ENCODE measurements around the gene MAST1. TPM values are rescaled to one million over a fixed set of nuclear protein-coding genes. Genes with fewer than 3 reads are reported as not detected.

Gene MAST1
- total RNA-seq, 1 experiment from 2014 or later = 0.91 TPM

- H3K4me1 Mint-ChIP-seq (ENCODE audit: low read depth, unreplicated experiment) = no peaks in the 10 kb centered on the region
- Histone ChIP-seq H3K4me1 (no peaks in the 10 kb centered on the region), H3K9me3 (peaks cover 22% of the 10 kb centered on the region), H3K4me3 (ENCODE audit: low read depth, low read length) (peak overlapping the region; percentile 43), H3K27me3 (replicated peaks; ENCODE audit: control insufficient read depth, insufficient read depth, low read length) (no peaks in the 10 kb centered on the region), H3K36me3 (ENCODE audit: control insufficient read depth, insufficient read depth, low read length) (no peaks in the 10 kb centered on the region)
- CTCF ChIA-PET = interaction anchor here (0.6 to 1.6 kb wide), 10 partner anchors 8 to 177 kb away, joined by 3 to 12 read pairs (median 4); no protein-coding TSS in a partner anchor
- H3K36me3 Mint-ChIP-seq (ENCODE audit: insufficient read depth, unreplicated experiment) = peaks cover 12% of the 10 kb centered on the region
- BruUV-seq (replicated peaks) = no TSS peak
- no peak for TF ChIP-seq CTCF (IDR thresholded peaks at IDR 0.05; ENCODE audit: insufficient read depth in 1 of 2, low read depth in 1 of 2, low read length in 1 of 2, severe bottlenecking in 1 of 2, unreplicated experiment in 1 of 2)
- H3K9me3 Mint-ChIP-seq (ENCODE audit: unreplicated experiment) = no peaks in the 10 kb centered on the region
- peaks cover 5% of the 10 kb centered on the region for H3K27me3 Mint-ChIP-seq (ENCODE audit: insufficient read depth, unreplicated experiment)
- POLR2A ChIA-PET = interaction anchor here (0.6 to 1.0 kb wide), 2 partner anchors 12 to 62 kb away, joined by 3 to 5 read pairs; no protein-coding TSS in a partner anchor
- no peak for DNase-seq
- H3K27ac Mint-ChIP-seq (ENCODE audit: unreplicated experiment) = no peak overlapping the region
- peak overlapping the region; percentile 80 for H3K4me3 Mint-ChIP-seq (ENCODE audit: unreplicated experiment)
- intact Hi-C loops (cut with micrococcal nuclease; ENCODE audit: unreplicated experiment) = no loop called here
Measured at GRCh38 chr19:12884627-12884925, 46.3 kb downstream of the MAST1 start.

GRCh38 chr19:12884926-12885748 is 46.8 kb downstream of the MAST1 start:
- no peaks in the 10 kb centered on the region for H3K4me1 ChIP-seq
- Mint-ChIP-seq H3K36me3 (ENCODE audit: insufficient read depth, unreplicated experiment) (peaks cover 12% of the 10 kb centered on the region), H3K27me3 (ENCODE audit: insufficient read depth, unreplicated experiment) (peaks cover 5% of the 10 kb centered on the region), H3K4me1 (ENCODE audit: low read depth, unreplicated experiment) (no peaks in the 10 kb centered on the region), H3K27ac (ENCODE audit: unreplicated experiment) (no peak overlapping the region), H3K9me3 (ENCODE audit: unreplicated experiment) (no peaks in the 10 kb centered on the region), H3K4me3 (ENCODE audit: unreplicated experiment) (peak overlapping the region; percentile 80)
- peak; percentile 87 to 88 for DNase-seq
- H3K4me3 ChIP-seq (ENCODE audit: low read depth, low read length) = peak overlapping the region; percentile 43
- CTCF ChIA-PET = interaction anchor here (0.5 to 1.6 kb wide), 12 partner anchors 9 to 176 kb away, joined by 3 to 12 read pairs (median 4); no protein-coding TSS in a partner anchor
- no TSS peak for BruUV-seq (replicated peaks)
- H3K36me3 ChIP-seq (ENCODE audit: control insufficient read depth, insufficient read depth, low read length) = no peaks in the 10 kb centered on the region
- intact Hi-C loops (cut with micrococcal nuclease; ENCODE audit: unreplicated experiment) = no loop called here
- peaks cover 22% of the 10 kb centered on the region for H3K9me3 ChIP-seq
- TF ChIP-seq CTCF (IDR thresholded peaks at IDR 0.05; ENCODE audit: insufficient read depth in 1 of 2, low read depth in 1 of 2, low read length in 1 of 2, severe bottlenecking in 1 of 2, unreplicated experiment in 1 of 2) = peak in 1 of 2 experiments; percentile 49
- POLR2A ChIA-PET = interaction anchor here (0.6 to 1.0 kb wide), 3 partner anchors 12 to 92 kb away, joined by 3 to 5 read pairs (median 5); no protein-coding TSS in a partner anchor
- H3K27me3 ChIP-seq (replicated peaks; ENCODE audit: control insufficient read depth, insufficient read depth, low read length) = no peaks in the 10 kb centered on the region

GRCh38 chr19:12885749-12886650 is 47.7 kb downstream of the MAST1 start:
- no peak for DNase-seq
- Histone ChIP-seq H3K36me3 (ENCODE audit: control insufficient read depth, insufficient read depth, low read length) (no peaks in the 10 kb centered on the region), H3K4me1 (no peaks in the 10 kb centered on the region), H3K27me3 (replicated peaks; ENCODE audit: control insufficient read depth, insufficient read depth, low read length) (no peaks in the 10 kb centered on the region), H3K9me3 (peaks cover 22% of the 10 kb centered on the region), H3K4me3 (ENCODE audit: low read depth, low read length) (peak overlapping the region; percentile 43)
- ChIA-PET CTCF (interaction anchor here (0.5 to 1.6 kb wide), 7 partner anchors 10 to 142 kb away, joined by 3 to 12 read pairs (median 4); no protein-coding TSS in a partner anchor), POLR2A (interaction anchor here (0.6 to 1.0 kb wide), 2 partner anchors 60 to 93 kb away, joined by 5 read pairs; no protein-coding TSS in a partner anchor)
- no peak for TF ChIP-seq CTCF (IDR thresholded peaks at IDR 0.05; ENCODE audit: insufficient read depth in 1 of 2, low read depth in 1 of 2, low read length in 1 of 2, severe bottlenecking in 1 of 2, unreplicated experiment in 1 of 2)
- peaks cover 5% of the 10 kb centered on the region for H3K4me1 Mint-ChIP-seq (ENCODE audit: low read depth, unreplicated experiment)
- peaks cover 19% of the 10 kb centered on the region for H3K36me3 Mint-ChIP-seq (ENCODE audit: insufficient read depth, unreplicated experiment)
- H3K9me3 Mint-ChIP-seq (ENCODE audit: unreplicated experiment) = no peaks in the 10 kb centered on the region
- H3K4me3 Mint-ChIP-seq (ENCODE audit: unreplicated experiment) = peak overlapping the region; percentile 56
- peaks cover 5% of the 10 kb centered on the region for H3K27me3 Mint-ChIP-seq (ENCODE audit: insufficient read depth, unreplicated experiment)
- no TSS peak for BruUV-seq (replicated peaks)
- intact Hi-C loops (cut with micrococcal nuclease; ENCODE audit: unreplicated experiment) = no loop called here
- no peak overlapping the region for H3K27ac Mint-ChIP-seq (ENCODE audit: unreplicated experiment)
